ENCODE measurements around the gene LRFN4.
"Not testable (repeated sequence)": the region's sequence is repeated elsewhere in the genome, so short reads cannot be mapped to it uniquely, and the experiment has no call there.

The LRFN4 gene

DNA sequence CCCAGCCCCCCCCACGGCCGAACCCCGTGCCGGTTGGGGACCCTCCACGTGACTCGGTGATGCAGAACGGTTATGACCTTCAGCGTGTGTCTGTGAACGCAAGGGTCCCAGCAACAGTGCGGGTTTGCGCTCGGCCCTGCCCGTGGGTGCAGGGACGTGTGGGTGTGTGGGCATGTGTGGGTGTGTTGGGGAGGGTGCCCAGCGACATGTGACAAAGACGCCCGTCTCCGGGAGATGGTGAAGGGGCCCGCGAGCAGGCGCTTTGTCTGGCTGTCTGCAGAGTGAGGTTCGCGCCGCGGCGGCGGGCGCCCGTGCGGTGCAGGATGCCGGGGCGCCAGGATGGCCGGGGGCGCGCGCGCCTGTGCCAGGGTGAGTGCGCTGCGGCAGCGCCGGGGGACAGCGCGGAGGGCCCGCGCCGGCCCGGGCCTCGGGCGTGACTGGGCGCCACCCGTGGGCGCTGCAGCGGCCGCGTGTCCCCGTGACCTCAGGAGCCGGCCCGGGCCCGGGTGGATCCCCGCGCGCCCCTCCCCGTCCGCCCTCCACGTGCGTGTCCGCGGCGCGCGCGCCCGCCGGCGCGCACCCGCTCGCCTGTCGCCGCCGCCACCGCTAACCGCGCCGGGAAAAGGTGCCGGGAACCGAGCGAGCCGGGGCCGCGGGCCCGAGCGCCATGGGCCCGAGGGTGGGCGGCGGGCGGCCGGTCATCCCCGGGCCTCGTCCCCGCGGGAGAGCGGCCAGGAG, at the start of gene LRFN4:
LRFN4 (plus strand) TSS at position 569 of the 738 bp plus-strand sequence. CDS start 681 bp downstream, outside the sequence.
- DNase-seq, result no peak

DNA sequence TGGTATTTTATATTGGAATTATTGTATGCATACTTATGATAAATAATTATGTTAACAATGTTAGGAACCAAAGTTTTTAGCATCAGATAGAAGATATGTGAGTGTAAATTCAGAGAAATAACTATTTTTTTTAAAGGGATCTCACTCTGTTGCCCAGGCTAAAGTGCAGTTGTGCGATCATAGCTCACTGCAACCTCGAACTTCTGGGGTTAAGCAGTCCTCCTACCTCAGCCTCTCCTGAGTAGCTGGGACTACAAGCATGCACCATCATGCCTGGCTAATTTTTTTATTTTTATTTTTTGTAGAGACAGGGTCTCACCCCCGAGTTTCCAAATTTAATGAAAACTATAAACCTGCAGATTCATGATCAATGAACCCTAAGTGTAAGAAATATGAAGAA, 47.3 kb upstream of the LRFN4 start:
- DNase-seq, result no peak

DNA sequence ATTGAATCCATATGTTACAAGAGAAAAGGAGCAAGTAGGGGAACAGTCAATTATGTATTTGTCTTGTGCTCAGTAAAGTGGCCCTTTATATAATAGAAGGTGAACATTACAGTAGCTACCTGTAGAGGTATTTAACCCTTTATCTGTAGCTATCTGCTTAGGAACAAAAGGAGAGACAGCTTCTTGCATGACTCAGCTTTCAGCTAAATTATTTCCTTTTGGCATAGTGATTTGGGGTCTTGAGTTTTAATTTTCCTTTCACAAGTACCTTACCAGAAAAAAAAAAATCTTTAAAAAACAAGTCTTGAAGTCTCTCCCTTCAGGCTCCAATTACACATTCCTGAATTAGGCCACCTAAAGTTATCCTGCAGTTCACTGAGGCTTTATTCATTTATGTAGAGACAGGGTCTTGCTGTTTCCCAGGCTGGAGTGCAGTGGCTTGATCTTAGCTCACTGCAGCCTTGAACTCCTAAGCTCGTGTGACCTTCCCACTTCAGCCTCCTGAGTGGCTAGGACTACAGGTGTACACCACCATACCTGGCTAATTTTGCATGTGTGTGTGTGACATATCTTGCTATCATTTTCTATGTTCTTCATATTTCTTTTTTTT, 46.2 kb upstream of the LRFN4 start:
- DNase-seq, result no peak

DNA sequence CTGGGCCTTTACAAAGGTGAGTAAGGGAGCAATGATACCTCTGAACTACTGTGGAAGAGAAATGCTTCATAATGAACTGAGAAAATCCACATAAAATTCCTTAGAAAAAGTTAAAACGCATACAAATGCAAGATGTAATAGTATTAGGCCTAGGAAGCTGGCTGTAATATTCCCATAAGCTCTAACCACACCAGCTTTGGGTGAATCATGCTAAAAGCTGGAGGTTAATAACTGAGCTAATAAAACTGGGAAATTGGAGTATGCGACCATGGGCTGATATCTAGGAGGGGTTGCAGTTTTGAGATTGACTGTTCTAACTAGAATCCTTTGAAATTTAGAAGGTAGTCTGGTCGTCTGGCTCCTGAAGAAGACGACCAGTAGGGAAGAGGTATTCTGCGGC, 42.2 kb upstream of the LRFN4 start:
- no peak for DNase-seq

DNA sequence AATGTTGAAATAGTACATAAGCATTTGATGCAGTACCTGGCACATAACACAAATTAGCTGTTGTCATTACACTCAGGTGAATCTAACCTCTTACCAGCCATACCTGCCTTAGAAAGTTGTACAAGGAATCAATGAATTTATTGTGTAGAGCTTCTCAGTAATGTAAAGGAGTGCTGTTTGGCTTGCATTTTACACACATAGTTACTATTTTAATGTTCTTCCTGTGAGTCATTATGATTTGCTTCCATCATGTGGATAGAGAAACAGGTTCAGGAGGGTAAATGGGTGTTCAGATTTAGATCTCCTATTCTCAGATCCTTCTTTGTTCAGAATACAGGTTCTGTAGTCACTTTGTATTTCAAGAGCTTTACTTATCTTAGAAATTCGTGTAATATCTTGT, 41.2 kb upstream of the LRFN4 start:
- no peak for DNase-seq

DNA sequence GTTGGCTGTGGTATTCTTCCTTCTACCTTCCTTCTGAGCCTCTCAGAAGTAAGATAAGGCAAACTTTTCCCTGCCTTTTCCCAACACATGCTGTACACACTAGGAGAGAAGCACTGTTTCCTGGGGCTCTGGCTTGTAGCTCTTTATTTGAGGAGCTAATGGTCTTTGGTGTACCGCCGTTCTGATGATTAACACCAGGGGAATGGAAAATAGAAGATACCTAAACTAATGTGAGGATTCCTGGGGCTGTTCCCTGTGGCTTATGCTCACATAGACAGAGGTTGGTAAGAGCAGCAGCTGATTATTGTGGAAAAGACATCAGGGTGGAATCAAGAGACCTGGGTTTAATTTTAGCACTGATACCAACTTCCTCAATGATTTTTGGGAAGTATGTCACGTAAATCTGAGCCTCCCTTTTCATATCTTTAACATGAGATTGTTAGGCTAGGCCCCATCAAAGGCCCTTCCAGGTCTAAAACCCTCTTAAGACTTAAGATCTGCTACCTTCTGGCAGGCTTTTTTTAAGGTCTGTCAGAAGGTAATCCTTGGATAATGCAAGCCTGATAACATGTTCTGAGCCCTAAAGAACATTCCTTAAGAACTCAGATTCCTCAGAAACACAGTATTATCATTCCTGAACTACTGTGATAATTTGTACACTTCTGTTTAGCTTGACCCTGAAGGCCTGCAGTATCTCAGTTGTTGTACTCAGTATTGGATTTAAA, 38.5 kb upstream of the LRFN4 start:
- no peak for DNase-seq

DNA sequence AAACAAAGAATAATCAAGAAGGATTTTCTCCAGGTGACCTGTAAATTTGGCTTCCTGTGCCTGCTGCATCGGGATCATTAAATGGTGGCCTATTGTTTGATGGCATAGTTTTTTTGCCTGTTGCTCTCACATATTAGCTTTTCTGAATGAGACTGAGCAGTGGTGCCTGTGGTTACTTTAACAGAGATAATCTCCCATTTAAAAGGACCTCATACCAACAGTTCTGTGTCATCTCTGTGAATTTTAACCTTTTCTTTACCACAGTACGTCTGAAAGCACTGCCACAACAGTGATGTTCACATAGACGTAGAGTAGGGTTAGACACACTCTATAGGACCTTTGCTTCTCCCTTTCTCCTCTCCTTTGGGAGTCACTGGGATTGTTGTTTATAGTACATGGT, 36.5 kb upstream of the LRFN4 start:
- DNase-seq, result no peak

DNA sequence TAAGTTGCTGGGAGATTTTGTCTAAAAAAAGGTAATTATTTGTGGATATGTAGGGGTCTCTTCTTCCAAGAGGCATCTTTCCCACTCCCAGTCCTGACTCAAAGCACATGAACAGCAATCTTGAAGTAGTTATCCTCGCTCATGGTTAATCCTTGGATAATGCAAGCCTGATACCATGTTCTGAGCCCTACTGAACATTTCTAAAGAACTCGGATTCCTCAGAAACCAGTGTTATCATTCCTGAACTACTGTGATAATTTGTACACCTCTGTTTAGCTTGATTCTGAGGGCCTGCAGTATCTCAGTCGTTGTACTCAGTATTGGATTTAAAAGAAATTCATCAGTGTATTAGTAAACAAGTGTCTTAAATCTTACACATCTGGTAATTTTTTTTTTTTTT, 36.0 kb upstream of the LRFN4 start:
- DNase-seq, result no peak

DNA sequence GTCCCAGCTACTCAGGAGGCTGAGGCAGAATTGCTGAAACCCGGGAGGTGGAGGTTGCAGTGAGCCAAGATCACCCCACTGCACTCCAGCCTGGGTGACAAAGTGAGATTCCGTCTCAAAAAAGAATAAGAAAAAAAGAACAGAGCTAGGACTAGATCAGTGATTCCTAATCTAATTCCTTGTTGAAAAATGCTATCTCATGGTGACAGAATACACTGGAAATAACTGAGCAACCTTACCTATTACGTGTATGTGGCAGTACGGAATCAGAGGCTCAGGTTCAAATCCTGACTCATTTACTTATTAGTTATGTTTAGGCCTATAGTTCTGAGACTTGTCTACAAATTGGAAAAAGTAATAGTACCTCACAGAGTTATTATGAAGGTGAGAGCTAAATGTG, 33.2 kb upstream of the LRFN4 start:
- DNase-seq, result no peak

DNA sequence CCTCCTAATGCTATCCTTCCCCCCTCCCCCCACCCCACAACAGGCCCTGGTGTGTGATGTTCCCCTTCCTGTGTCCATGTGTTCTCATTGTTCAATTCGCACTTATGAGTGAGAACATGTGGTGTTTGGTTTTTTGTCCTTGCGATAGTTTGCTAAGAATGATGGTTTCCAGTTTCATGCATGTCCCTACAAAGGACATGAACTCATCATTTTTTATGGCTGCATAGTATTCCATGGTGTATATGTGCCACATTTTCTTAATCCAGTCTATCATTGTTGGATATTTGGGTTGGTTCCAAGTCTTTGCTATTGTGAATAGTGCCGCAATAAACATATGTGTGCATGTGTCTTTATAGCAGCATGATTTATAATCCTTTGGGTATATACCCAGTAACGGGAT, 32.3 kb upstream of the LRFN4 start:
- not testable (repeated sequence) for DNase-seq

DNA sequence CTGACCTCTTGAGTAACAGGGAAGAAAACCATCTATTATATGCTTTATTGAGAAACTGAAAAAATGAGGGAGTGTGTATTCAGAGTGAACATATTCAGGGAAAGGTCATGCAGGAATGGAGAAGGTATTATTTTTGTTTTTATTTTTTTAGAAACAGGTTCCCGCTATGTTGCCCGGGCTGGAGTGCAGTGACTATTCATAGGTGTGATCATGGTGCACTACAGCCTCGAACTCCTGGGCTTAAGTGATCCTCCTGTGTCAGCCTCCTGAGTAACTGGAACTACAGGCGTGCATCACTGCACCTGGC, 22.4 kb upstream of the LRFN4 start:
- no peak for DNase-seq

DNA sequence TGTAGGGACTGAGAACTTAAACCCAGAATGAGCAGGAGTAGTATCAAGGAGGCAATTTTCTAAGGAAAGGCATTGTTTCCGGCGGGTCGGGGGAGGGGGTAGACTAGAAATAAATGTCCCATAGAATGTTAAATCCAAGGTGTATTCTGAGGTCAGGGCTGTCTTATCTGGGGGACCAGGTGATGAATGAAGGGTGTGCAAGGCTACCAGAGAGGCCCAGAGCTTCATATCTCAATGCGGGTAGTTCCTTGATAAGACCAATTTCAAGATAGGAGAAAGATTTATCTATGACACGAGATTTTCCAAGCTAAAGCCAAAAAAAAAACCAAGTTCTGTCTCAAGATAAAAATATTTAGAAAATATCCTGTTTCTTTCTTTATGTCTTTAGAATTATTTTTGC, 21.9 kb upstream of the LRFN4 start:
- DNase-seq, result no peak

DNA sequence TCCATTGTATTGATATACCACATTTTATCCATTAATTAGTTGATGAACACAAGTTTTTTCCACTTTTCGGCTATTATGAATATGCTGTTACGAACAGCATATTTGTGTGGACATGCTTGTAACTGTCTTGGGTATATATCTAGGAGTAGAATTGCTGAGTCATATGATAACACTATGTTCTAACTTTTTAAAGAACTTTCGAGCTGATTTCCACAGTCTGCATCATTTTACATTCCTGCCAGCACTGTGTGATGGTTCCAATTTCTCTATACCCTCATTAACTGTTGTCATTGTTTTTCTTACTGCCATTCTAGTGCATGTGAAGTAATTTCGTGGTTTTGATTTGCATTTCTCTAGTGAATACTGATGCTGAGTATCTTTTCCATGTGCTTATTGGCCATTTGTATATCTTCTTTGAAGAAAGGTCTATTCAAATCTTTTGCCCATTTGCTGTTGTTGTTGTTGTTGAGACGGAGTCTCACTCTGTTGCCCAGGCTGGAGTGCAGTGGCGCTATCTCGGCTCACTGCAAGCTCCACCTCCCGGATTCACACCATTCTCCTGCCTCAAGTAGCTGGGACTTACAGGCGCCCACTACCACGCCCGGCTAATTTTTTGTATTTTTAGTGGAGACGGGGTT, 21.0 kb upstream of the LRFN4 start:
- no peak for DNase-seq

DNA sequence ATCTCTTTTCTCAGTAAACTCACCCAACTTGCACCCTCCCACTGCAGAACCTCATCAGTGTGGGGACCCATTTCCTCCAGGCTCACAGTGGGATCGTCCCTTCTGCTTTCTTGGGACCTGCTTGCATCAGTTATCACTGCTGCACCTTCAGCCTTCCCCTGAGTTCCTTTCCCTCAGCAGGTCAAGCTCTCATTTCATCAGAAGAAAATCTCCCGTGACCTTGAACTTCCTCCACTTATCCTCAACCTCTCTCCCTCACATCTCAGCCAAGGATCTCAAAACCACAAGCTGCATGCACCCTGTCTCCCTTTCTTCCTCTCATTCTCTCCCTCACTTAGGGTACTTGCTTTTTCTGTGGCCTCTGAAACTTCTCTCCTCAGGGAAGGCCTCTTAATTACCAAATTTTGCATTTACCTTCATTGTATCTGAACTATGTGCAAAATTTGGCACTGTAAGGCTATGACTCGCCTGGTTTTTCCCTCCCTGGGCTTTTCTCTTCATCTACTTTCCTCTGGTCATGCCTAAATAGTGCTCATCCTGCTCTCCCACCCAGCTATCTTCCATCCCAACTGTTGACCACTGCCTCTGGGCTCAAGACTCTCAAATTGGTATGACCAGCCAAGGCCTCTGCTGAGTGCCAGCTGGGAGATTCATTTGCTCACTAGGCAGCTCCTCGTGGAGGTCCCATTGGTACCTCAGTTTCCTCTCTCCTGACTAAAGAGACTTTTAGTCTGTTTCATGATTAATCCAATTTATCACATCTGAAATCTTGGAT, 16.4 kb upstream of the LRFN4 start:
- DNase-seq, result no peak

DNA sequence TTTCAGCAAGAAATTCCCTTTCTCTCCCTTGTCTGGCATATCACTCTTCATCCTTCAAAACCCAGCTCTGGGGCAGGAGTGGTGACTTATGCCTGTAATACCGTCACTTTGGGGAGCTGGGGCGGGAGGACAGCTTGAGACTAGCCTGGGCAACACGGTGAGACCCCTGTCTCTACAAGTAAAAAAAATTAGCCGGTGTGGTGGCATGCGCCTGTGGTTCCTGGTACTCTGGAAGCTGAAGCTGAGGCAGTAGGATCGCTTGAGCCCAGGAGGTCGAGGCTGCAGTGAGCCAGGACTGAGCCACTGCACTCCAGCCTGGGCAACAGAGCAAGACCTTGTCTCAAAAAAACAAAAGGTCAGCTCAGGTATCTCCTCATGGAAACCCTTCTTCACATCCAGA, 15.0 kb upstream of the LRFN4 start:
- DNase-seq, result no peak

DNA sequence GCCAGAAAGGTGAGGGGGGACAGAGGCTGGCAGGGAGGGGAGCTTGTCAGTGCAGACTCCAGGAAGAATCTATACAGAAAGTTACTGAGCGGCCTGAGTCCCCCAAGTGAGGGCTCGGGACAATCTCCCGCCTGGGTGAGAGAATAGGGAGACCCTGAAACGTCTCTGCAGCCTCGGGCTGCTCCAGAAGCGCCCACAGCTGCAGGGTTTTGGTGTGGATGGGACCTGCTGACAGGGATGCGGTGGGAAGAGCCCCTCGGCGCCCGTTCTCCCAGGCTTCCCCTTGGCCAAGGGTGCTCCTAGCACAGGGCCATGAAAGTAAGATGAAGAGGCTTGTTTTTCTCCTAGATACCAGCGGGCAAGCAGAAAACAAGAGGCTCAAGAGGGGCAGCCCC, 14.4 kb upstream of the LRFN4 start:
- DNase-seq, result no peak

DNA sequence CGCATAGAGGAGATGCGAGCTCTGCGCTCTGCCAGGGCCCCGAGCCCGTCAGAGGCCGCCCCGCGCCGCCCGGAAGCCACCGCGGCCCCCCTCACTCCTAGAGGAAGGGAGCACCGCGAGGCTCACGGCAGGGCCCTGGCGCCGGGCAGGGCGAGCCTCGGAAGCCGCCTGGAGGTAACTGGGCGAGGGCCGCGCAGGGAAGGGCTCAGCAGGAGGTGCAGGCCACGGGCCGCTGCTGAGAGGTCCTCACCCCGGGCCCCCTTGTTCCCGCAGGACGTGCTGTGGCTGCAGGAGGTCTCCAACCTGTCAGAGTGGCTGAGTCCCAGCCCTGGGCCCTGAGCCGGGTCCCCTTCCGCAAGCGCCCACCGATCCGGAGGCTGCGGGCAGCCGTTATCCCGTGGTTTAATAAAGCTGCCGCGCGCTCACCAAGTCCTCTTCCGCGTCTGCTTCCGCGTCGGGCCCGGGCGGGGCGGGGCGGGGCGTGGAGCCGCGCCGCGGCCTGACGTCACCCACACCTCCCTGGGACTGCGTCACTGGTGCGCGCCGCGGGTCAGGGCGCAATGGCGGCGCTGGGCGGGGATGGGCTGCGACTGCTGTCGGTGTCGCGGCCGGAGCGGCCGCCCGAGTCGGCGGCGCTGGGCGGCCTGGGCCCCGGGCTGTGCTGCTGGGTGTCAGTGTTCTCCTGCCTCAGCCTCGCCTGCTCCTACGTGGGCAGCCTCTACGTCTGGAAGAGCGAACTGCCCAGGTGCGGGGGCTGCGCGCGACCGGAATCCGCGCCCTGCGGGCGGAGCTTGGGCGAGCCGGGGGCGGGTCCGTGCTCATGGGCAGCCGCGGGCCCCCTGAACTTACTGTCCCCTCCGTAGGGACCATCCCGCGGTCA, 13.7 kb upstream of the LRFN4 start, which contains the start of gene RCE1:
RCE1 (plus strand) TSS at position 546 of the 880 bp plus-strand sequence; CDS start at position 561, 15 bp downstream.
- peak; percentile 90 for DNase-seq

DNA sequence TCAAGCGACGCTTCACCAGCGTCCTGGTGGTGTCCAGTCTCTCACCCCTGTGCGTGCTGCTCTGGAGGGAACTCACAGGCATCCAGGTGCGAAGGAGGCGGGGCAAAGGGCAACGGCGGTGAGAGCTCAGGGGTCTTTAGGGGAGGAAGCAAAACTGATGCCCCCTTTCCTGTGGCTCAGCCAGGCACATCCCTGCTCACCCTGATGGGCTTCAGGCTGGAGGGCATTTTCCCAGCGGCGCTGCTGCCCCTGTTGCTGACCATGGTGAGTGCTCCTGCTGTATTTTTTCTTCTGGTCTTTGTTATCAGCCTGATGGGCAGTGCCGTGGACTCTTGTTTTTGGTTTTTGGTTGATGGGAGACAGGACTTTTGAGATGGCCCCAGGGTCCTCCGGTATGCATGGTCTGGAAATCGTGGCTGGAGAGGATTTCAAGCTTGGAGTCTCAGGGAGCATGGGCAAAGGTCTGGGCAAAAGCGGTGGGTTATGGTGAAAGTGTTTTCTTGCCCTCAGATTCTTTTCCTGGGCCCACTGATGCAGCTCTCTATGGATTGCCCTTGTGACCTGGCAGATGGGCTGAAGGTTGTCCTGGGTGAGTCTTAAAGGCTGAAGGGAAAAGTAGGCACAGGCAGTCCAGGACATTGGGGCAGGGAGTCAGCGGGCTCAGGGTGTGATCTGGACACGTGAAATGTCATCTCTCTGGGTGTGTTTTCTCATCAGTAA, 12.9 kb upstream of the LRFN4 start:
- DNase-seq, result no peak

DNA sequence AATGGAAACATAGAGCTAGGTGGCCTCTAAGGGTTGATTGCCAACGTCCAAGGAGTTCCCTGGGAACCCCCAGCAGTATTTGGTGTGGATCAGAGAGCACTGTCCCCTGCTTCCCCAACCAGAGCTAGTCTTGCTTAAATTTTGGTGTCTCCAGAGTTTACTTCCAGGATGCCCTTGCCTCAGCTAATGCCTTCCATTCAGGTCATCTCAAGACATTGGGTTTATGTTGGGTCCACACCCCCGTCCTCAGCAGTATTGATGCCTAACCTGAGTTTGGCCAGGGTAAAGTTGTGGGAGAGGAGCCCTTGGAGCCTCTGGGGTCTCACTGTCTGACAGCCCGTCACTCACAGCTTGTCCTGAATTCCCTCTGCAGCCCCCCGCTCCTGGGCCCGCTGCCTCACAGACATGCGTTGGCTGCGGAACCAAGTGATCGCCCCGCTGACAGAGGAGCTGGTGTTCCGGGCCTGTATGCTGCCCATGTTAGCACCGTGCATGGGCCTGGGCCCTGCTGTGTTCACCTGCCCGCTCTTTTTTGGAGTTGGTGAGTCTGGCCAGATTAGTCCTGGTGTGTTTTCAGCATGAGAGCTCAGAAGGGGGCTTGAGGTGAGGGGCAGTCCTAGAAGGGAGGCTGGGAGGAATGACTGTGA, 12.2 kb upstream of the LRFN4 start:
- no peak for DNase-seq

DNA sequence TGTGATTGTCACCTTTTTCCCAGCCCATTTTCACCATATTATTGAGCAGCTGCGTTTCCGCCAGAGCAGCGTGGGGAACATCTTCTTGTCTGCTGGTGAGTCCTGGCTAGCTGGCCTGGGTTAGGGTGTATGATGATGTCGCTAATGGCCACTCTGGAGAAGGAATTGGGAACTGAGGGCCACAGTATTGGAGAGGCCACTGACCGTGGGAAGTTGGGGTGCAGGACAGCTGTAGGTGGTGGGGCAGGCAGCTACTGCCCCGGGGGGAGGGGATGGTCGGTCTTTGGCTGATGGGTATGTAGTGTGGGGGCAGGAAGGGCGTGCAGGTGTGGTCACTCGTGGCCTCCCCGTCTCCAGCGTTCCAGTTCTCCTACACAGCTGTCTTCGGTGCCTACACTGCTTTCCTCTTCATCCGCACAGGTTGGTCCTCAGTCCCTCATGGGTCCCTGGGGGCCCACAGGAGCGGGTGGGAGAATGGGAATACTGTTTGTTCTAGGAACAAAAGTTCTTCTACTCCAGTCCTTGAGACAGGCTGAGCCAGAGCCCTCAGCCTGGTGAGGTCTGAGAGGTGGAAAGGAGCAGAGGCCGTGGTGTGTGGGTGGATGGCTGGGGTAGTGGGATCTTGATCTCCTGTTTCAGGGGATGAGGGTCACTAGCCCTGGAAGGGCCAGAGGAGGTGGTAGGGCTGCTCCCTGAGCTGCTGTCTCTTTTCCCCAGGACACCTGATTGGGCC, 11.6 kb upstream of the LRFN4 start:
- no peak for DNase-seq
